Cortex of kidney (tissue), 1 donor: ENCODE data around the gene FKBP8.

Source experiments
- DNase-seq: peaks from one replicate; lab custom pipeline; 2025; lab: John Stamatoyannopoulos, UW

The FKBP8 gene

DNA sequence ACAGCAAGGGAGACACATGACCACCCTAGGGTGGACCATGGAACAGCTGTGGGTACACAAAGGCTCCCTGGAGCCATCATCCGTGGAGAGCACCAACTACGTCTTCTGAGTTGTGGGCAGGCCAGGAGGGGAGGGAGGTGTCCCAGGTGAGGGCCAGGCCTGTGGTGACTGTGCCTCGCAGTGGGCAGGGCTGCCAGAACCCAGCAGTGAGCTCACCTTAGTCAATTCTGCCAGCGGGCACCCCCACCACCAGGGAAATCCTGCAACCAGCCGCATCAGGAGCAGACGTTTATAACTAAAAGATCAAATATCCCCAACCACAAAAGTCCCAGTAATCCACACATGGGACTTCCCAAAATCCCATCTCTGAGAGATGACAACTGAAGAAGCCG is 41.1 kb downstream of the FKBP8 start:
- no peak for DNase-seq

DNA sequence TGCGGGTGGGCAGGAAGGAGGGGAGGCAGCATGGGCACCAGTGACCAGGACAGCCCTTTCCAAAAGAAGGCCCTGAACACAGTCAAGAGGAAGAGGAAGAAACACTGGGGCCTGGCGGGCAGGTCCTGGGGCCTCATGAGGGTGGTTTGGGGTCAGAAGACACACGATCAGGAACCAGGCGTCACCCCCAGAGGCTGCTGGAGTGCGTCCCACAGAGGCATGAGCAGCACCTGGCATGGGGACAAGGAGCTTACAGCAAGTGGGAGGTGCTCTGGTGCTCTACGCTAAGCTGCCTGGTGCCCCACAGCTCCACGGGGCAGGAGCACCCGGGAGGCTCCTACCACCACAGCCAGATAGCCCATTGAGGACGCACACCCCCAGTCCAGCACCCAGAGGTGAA is 41.5 kb downstream of the FKBP8 start:
- DNase-seq, result no peak

DNA sequence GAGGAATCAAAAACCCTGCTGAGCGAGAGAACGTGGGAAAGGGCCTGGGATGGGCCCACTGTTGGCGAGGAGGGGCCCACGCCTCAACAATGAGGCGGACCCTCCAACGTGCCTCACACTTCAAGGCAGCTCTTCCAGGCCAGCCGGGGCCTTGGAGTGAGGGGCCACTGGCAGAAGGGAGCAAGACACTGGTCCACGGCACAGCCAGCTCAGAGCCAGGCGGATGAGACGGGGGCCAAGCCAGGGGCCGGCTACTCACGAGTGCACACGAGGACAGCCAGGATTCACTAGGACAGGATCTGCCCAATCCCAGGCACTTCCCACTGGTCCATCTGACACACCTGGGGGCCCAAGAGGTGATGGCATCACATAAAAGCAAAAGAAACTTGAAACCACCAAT is 42.0 kb downstream of the FKBP8 start:
- DNase-seq, result no peak

DNA sequence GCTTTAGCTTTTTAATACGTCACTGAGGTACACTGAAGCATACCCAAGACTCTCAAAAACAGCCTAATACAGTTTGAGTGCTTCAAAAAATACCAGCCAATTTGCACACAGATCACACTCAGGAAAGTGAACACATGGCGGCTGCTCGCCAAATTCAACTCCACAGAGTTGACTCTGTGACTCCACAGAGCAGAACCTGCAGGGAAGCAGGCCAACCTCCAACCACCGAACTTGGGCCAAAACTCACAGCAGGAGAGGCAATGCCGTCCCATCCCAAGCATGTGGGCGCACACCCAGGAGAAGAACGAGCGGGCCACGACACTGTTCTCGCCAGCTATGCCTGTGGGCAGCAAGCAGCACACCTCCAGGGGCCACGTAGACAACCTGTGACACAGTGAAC is 42.6 kb downstream of the FKBP8 start:
- no peak for DNase-seq

DNA sequence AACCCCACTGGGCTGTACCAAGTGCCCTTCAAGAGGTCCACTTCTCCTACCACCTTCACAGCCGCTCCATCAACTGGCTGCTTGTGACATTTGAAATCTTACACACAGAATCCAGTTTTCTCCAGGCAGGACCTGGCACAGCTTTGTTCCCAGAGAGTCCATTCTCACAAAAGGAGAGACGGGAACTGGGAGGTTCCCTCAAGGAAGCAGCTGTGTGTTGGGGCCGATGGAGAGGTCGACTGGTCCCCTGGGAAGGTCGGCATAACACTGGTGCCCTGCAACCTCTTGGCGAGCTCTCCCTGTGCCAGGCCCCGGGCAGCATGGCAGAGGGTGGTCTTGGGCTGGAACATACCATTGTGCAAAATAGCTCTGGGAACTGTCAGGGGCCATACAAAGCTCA is 43.0 kb downstream of the FKBP8 start:
- no peak for DNase-seq

DNA sequence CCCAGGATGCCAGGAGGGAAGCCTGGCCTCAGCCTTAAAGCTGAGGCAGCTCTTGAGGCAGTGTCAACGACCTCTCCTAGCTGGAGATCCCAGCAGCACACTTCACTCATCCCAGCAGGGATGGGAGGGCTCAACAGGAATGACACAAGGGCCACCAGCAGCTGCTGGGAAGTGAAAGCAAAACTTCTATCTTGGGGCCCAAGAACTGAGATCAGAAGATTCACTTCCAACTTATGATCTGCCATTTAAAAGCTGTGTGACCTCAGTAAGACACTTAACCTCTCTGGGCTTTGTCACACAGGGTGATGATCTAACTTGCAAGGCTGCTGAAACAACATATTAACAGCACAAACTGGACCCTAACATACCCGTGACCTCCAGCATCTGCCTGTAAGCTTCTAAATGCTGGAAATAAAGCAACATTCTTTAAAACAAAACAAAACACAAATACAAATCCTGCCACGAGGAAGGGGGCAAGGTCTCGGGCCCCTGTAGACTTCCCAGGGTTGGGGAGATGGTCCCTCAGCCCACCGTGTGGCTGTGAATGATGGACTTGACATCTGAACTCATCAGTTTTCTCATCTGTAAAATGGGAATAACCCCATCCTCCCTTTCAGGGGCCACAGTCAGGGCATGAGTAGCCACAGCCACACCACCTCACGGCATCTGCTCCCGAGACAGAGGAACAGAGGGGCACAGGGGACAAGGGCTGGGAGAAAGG is 44.2 kb downstream of the FKBP8 start:
- no peak for DNase-seq

DNA sequence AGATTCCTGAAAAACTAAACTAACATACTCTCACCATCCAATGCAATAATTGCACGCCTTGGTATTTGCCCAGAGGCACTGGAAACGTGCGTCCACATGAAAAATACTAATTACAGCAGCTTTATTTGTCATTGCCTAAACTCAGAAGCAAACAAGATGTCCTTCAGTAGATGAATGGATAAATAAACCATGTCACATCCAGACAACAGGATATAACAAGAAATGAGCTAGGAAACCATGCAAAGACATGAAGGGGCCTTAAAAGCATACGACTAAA is 46.5 kb downstream of the FKBP8 start:
- DNase-seq, result no peak

DNA sequence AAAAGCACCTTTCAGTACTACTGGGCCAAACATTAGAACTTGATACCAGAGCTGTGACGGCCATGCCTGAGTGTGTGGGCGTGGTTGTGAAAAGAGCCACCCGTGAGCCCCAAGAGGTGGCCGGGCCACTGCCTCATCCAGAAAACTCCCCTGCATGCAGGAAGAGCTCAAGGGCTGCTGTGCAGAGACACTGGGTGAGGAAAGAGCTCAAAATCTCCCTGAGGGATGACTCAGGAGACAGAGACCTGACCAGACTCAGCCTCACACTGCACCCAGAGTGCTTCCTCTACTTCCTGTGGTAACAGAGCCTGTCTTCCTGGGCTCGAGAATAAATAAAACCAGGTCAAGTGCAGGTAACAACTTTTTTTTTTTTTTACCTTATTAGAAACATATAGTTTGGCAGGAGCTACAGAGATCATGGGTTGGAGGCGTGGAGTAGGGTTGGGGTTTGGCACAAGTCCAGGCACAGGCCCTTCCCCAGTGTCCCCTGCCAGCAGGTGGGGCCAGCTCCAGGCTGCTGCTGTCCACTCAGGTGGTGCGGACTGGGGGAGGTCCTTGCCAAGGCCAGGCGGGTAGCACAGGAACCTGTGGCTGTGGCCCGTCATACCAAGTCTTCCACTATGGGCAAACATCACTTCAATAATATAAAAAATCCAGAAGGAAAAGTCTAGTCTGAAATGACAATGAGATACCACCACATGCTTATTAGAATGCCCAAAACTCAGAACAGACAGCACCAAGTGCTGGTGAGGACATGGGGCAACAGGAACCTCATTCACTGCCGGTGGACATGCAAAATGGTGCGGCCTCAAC is 47.0 kb downstream of the FKBP8 start:
- DNase-seq, result no peak

DNA sequence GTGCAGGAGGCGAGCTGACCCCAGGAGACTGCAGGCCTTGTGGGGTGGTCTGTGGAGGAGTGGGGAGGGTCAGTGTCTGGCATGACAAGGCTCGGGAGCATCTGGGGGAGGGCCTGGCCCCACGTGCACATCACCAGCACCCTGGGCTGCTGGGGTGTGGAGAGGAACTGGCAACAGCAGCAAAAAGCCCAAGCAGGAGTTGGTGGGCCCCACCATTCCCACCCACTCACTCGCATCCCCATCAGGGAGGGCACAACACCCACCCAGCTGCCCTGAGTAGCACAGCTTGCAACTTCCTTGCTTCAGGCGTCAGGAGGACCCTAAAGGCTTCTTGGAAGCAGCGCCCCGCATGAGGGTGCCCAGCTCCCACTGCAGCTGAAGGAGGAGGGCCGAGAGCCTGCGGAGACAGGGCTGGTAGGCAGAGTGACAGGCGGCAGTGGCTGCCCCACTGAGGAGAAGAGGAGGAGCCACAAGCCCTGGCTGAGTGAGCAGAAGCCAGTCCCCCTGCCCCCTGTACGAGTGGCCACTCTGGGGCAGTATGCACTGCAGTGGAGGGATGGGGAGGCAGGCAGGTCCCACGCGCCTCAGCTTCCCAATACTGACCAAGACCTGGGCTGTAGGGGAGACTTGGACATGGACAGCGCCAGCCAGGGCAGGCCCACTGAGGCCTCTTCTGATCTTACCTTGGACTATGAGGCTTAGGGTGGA is 48.0 kb downstream of the FKBP8 start:
- DNase-seq, result no peak

DNA sequence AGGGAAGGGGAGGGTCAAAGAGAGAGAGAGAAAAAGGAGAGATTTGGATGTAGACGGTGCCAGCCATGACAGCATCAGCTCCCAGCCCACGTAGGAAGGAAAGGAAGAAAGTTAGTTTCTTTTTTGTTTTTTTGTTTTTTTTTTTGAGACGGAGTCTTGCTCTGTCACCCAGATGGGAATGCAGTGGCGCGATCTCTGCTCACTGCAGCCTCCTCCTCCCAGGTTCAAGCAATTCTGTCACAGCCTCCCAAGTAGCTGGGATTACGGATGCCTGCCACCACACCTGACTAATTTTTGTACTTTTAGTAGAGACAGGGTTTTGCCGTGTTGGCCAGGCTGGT is 49.1 kb downstream of the FKBP8 start:
- DNase-seq, result no peak

DNA sequence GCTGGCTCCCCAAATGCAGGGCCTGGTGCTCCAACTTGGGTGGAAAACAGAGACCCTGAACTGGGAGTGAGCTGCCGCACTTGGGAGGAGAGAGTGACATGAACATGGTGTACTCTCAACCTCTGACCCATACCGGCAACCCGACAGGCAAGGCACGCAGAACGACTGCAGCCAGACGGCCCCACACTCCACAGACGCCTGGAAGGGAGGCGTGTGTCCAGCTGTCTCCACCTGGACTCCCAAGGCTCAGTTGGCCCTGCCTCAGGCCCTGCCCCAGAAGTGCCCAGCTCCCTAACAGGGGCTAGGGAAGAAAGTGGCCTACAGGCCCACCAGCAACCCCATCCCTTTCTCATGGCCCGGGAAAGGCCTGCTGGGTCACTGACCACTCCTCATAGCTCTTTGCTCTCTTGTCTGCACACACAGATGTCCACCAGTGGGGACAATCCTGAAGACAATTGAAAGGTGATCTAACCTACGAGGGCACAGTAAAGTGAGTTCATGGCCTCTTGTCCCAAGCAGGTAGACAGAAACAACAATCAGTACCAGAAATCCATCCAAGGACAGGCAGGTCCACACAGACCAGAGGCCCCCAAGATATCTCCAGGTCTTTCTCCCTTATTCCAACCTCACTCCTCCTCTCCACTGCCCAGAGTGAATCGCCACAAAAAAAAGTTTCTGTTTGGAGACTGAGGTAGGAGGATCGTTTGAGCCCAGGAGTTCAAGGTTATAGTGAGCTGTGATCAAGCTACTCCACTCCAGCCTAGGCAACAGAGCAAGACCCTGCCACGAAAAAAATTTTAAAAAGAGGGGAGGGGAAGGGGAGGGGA is 49.7 kb downstream of the FKBP8 start:
- DNase-seq, result no peak

DNA sequence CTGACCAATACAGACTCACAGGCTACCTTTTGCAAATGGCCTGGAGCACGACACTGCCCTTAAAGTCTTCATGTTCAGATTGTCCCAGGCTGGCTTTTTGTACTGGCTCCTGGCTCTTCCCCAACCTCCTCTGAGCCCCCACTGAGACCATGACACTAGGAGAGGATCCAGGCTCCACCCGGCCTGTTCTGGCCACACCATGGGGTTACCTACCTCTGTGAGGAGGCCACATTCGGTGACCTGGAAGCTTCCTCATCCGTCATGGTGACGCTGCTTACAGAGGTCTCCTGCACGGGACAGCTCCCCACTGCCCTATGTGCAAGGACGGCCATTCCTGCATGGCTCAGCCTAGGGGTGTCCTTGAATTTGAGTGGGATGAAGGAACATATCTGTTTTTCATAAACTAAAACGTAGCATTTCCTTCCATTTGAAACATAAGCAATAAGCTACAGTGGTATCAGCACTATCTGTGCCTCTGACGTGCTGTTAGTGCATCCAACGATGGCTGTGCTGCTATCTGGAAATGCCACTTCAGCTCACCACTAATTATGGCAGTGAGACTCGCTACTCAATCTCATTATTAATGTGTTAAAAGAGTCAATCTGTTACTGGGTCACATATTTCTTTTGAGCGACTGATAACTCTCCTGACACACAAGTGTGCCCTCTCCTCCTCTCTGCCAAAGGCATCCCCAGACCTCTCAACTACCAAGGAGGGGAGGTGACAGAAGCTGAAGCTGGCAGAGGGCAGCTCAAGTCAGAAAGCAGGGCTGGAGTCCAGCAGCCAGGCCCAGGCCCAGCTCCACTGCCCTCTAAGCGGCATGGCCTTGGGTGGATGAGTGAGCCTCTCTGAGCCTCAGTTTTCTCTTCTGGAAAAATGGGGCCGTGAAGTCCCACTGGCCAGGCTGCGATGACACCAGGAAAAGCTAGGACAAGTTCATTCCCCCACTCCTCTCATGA is 51.1 kb downstream of the FKBP8 start:
- no peak for DNase-seq

DNA sequence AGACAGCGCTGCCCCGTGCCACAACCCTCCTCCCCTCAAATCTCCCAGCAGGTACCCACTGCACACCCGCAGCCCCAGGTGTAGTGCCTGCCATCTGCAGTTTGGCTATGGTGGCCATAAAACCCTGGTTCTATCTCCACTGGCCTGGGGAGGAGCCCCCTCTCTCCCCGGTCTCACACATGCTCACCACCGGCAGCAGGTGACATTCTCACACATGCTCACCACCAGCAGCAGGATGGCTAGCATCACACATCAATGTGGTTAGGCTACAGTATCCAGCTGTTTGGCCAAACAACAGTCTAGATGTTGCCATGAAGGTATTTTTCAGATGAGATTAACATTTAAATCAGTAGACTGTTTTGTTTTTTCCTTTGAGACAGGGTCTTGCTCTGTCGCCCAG is 52.6 kb downstream of the FKBP8 start:
- no peak for DNase-seq

DNA sequence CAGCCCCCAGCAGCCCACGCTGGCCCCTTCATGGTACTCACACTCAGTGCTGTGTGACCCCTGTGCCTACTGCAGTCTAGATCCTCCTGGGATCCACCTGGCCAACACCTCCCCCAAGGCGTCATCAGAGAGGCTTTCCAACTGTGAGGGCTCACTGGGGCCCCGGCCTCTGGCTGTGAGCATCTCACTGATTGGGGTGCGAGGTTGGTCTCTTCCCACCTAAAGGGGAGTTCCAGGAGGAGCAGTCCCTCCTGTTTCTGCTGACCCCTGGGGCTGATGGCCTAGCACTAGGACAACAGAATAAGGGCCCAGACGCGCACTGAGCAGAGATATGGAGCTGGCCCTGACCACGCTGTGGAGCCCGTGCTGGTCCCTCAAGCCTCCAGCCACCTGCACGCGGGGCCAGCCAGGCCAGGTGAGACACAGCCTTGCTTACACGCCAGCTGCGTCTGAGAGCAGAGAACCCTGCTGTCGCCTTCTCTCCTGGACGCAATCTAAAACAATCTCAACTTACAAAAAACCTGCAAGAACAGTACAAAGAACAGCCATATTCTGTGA is 53.7 kb downstream of the FKBP8 start:
- no peak for DNase-seq

DNA sequence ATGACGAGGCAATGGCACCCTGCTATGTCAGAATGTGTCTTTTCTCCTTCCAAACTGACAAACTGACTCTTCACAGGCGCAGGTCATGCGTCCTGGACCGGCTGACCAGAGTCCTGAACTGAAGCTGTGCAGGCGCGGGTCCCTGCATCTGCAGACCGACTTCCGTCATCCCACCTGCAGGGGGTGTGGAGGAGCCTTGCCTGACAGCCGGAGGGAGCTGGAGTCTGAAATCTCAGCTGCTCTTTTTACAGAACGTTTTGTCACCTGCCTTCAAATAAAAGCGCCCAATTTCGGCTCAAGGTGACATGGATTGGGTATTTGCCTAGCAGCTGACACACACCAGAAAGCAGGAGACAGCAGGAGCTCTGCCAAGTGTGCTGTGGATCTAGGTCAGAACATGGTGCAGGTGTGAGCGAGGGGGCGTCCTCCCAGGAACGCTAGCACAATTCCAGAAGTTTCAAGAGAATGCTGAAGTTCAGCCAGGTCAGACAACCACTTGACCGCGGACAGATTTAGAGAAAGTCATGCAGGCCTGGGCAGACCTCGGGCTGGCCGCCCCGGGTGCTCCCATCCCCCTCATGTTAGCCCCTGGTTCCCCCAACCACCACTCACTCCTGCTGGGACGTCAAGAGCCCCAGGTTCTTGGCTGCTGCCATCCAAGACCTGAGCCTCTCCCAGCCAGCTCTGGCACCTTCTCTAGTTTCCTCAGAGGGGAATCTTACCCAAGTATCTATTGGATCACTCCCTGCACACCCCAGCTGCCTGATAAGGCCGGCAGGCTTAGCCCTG is 54.3 kb downstream of the FKBP8 start:
- no peak for DNase-seq

DNA sequence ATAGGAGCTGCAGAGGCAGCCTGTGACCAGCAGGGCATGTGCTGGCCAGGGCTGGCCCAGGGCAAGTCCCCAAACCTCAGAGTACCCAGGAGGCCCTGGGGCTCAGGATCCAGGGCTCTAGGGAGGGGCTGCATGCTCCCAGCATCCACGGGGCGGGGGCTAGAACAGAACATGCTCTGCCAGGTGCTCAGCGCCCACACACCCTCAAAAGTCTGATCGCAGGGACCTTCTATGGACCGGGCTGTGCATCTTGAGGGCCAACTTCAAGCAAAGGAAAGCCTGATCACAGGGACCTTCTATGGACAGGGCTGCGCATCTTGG is 55.0 kb downstream of the FKBP8 start:
- DNase-seq, result no peak

DNA sequence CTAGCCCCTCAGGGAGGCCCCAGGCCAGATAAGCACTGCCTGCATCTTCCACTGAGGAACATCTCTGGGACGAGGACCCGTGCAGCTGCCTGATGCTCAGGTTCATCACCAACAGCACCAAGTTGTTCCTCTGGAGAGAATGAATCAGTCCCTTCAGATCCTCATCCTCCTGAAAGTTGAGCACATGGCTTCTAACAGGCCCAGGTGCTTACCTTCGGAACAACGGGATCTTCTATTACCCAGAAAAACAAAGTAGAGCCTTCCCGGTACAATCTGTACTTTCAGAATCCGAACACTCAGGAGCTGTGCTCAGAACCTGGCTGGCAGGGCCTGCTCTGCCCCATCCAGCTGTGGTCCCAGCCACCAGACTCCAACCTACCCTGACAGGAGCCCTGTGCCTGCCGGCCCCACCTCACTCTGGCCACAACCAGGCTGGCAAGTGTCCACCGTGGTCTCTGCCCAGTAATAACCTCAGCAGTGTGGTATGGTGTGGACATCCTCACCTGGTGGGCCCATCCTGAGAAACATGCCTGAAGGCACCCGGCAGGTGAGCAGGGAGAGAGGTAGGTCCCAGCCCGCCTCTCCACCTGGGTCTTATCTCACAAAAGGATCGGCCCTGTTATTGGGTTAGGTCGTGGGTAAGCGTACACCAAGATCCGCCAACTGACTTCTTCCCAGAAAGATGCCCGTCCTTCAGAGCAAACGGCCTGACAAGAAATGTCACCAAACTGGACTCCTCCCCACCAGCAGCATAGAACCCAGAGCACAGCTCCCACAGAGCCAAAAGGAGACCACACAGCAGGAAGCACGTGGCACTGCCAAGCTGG is 55.6 kb downstream of the FKBP8 start:
- DNase-seq, result no peak

DNA sequence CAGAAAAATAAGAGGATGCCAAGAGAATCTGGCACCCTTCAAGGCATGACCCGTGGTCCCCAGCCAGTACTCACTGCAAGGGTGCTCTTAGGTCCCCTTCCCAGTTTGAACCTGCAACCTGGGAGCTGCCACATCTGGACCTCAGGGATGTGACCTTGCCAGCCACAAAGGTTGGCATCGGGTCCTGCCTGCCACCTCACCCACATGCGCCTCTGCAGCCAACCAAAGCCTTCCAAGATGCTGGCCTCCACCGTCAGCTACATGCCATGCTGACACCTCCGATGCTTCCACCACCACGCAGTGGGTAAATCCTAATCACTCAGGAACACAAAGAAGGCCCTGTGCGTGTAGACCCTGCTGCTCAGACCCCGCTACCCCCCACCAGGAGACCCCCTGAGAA is 56.6 kb downstream of the FKBP8 start:
- no peak for DNase-seq

DNA sequence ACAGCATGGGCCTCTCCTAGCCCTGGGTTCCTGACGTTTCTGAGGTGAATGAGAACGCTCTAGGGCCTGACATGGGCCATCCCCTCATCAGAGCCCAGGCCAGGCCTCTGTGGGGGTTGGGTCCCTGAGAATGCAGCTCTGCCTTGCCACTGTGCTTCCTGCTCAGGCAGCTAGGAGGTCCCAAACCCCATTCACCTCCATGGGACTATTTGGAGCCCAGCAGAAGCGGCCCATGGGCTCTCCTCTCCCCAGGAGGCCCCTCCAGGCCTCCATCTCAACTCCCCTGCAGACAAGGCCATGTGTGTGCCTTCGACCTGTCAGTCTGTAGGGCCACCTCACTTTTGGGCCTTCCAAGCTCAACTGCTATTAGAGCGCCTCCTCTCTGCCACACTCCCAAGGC is 58.4 kb downstream of the FKBP8 start:
- no peak for DNase-seq
